Suprapubic skin (tissue), 4 donors: ENCODE data around the gene APEX1. TPM values are rescaled to one million over a fixed set of nuclear protein-coding genes. Genes with fewer than 3 reads are reported as not detected.

Experiments
- DNase-seq, 2 donors: peaks; one replicate each; pipeline ENCODE4 v3.0.0-alpha.2; 2019; ENCODE audit warnings: low spot score in 2 of 2
- H3K27ac ChIP-seq: fragments of 200-600 bp; sonication (generic); one replicate; pipeline ENCODE4 v1.5.1; 2019
- H3K27me3 ChIP-seq: fragments of 200-600 bp; sonication (generic); one replicate; pipeline ENCODE4 v1.5.1; 2019
- H3K36me3 ChIP-seq: fragments of 200-600 bp; sonication (generic); one replicate; pipeline ENCODE4 v1.5.1; 2019
- H3K4me1 ChIP-seq: fragments of 200-600 bp; sonication (generic); one replicate; pipeline ENCODE4 v1.5.1; 2019
- H3K4me3 ChIP-seq: fragments of 200-600 bp; sonication (generic); one replicate; pipeline ENCODE4 v1.5.1; 2019; ENCODE audit warnings: mild to moderate bottlenecking
- H3K9me3 ChIP-seq: fragments of 200-600 bp; sonication (generic); one replicate; pipeline ENCODE4 v1.5.1; 2019
- EP300 ChIP-seq: sonication (generic); formaldehyde crosslinking; IDR thresholded peaks from one replicate; pipeline ENCODE4 v1.6.1; 2017; ENCODE audit warnings: antibody characterized with exemption
- POLR2A ChIP-seq, 2 donors: fragments of 450-650 bp; IDR thresholded peaks; one replicate each; pipeline ENCODE4 v1.6.1; 2017; ENCODE audit warnings: antibody characterized with exemption in 2 of 2, mild to moderate bottlenecking in 2 of 2, moderate library complexity in 2 of 2
- POLR2AphosphoS5 ChIP-seq, 3 donors: sonication (generic); formaldehyde crosslinking; IDR thresholded peaks; one replicate each; pipeline ENCODE4 v1.6.1; 2017; ENCODE audit warnings: antibody characterized with exemption in 3 of 3
- WGBS: methylation state at CpG from one replicate; pipeline ENCODE4 v1.1.5; 2018; 5-methylcytosine and 5-hydroxymethylcytosine counted together
- total RNA-seq, 4 donors: library from RNA; depleted of rRNA; stranded (reverse); fragments of >200 nt; gene quantifications; one replicate each; pipeline ENCODE4 v1.1.0, GENCODE V29; 2016
- TF ChIP-seq, protein P1 (sequence below), 2 donors: fragments of 200-600 bp in 1 of 2; fragments of 450-650 bp in 1 of 2; sonication (generic) in 1 of 2; IDR thresholded peaks; one replicate each; pipeline ENCODE4 v1.5.1; 2016 to 2019; ENCODE audit warnings: antibody characterized with exemption in 2 of 2, mild to moderate bottlenecking in 1 of 2, moderate library complexity in 1 of 2

The APEX1 gene
- total RNA-seq, 4 donors from 2014 or later = 119 to 133 (median 129) TPM

DNA sequence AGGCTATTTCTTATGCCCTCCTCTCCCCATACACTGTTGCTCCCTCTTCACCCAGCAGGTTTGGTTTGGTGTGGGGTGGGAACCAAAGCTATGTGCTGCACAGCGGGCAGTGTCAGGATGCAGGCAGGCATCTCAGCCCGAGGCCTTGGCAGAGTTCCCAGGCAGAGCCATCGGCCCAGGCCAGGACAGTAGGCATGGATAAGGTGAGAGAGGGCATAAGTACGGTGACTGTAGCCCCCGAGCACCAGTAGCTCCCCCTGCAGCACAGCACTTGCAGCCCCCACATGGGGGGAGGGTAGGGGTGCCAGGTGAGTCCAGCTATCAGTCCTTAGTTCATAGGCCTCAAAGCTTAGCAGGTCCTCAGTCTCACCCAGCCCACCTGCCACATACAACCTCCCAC, 26.2 kb upstream of the APEX1 start:
- no peak for DNase-seq
- Histone ChIP-seq H3K4me3 (no peak overlapping the region), H3K4me1 (no peaks in the 10 kb centered on the region), H3K27me3 (no peaks in the 10 kb centered on the region), H3K36me3 (no peaks in the 10 kb centered on the region), H3K9me3 (no peaks in the 10 kb centered on the region), H3K27ac (no peak overlapping the region)
- WGBS = 64% methylated on average over 5 of the region's 5 CpGs
- TF ChIP-seq EP300 (no peak), POLR2AphosphoS5 (IDR thresholded peaks at IDR 0.05) (no peak), POLR2A (IDR thresholded peaks at IDR 0.05) (no peak)
- TF ChIP-seq, protein P1, sequence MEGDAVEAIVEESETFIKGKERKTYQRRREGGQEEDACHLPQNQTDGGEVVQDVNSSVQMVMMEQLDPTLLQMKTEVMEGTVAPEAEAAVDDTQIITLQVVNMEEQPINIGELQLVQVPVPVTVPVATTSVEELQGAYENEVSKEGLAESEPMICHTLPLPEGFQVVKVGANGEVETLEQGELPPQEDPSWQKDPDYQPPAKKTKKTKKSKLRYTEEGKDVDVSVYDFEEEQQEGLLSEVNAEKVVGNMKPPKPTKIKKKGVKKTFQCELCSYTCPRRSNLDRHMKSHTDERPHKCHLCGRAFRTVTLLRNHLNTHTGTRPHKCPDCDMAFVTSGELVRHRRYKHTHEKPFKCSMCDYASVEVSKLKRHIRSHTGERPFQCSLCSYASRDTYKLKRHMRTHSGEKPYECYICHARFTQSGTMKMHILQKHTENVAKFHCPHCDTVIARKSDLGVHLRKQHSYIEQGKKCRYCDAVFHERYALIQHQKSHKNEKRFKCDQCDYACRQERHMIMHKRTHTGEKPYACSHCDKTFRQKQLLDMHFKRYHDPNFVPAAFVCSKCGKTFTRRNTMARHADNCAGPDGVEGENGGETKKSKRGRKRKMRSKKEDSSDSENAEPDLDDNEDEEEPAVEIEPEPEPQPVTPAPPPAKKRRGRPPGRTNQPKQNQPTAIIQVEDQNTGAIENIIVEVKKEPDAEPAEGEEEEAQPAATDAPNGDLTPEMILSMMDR (IDR thresholded peaks at IDR 0.05) = no peak

DNA sequence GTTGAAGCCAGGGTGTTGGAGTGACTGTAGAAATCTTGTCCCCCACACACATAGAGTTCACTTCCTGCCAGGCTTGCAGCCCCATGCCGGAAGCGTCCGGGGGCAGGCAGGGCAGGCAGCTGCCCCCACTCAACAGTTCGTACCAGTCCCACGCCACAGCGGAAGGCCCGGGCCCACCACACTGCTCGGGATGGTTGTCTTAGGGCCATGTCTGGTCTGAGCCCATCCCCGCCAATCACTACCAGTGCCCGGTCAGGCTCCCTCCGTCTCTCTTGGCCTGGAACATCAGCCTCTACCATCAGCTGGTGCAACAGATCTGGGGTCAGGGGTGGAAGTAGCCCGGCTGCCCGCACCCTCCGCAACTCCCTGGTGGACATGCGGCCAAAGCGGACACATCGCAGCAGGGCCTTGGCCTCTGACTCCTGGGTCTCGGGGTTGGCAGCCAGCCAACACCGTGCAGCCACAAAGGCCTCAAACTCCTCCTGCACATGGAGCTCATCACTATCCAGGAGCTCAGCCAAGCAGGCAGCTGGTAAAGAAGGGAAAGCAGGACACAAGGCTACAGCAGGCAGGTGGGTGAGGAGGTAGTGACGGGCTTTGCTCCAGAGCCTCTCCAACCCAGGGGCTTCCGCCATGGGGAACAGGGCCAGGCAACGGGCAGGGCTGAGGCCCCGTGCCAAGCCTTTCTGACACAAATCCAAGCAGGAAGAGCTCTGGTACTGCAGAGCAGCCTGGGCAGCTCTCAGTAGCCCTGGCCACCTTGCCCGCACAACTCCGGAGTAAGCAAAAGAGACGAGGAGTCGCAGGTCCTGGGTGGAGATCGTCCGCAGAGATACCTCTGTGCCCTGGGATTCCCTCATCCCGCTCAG, 25.0 kb upstream of the APEX1 start:
- Histone ChIP-seq H3K4me3 (no peak overlapping the region), H3K36me3 (no peaks in the 10 kb centered on the region), H3K27me3 (peaks cover 3% of the 10 kb centered on the region), H3K27ac (no peak overlapping the region), H3K4me1 (peaks cover 1% of the 10 kb centered on the region), H3K9me3 (no peaks in the 10 kb centered on the region)
- TF ChIP-seq, protein P1 (IDR thresholded peaks at IDR 0.05) = no peak
- TF ChIP-seq POLR2A (IDR thresholded peaks at IDR 0.05) = no peak
- TF ChIP-seq EP300 = no peak
- no peak for TF ChIP-seq POLR2AphosphoS5 (IDR thresholded peaks at IDR 0.05)
- no peak for DNase-seq
- 61% methylated on average over 12 of the region's 30 CpGs for whole genome bisulfite sequencing

DNA sequence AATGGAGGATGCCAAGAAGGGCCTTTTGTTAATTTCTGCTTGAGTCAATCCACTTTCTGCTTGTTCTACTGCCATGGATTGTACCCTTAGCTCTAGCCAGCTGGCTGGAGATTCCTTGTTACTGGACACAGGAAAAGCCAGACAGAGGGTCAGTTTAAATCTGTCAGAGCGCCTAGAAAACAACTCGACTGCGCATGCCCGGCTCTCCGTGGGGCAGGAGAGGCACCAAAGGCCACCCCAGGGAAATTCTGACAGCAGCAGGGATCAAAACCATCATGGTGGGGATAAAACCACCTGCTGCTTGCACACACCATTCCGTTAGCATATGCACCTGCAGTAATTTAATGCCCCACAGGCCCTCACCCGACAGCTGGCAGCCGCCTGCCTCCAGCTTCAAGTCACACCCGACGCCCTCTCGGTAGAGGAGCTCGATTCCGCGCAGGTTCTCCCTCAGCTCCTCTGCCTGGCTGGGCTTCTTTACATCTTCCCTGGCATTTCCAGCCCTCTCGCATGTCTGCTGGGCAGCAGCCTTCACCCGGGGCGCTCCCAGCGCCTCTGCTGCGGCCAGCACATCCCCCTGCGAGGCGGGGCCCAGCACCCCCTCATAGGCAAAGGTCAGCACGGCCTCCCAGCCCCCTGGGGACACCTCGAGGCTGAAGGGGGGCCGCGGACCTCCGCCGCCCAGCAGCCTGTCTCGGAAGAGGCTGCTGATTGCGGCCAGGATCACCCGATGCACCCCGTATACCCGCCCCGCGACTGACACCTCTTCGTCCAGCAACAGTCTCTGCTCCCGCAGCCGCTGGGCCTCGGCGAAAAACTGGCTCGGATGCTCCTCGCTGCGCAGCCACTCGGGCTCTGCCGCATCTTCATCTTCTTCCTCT, 20.1 kb upstream of the APEX1 start:
- Histone ChIP-seq H3K27me3 (peaks cover 11% of the 10 kb centered on the region), H3K36me3 (no peaks in the 10 kb centered on the region), H3K9me3 (no peaks in the 10 kb centered on the region), H3K27ac (no peak overlapping the region), H3K4me3 (peak overlapping the region; percentile 32), H3K4me1 (peaks cover 7% of the 10 kb centered on the region)
- DNase-seq = no peak
- no peak for TF ChIP-seq POLR2AphosphoS5 (IDR thresholded peaks at IDR 0.05)
- TF ChIP-seq POLR2A (IDR thresholded peaks at IDR 0.05) = no peak
- no peak for TF ChIP-seq EP300
- TF ChIP-seq, protein P1 (IDR thresholded peaks at IDR 0.05) = no peak
- WGBS = 33% methylated on average over 15 of the region's 44 CpGs

DNA sequence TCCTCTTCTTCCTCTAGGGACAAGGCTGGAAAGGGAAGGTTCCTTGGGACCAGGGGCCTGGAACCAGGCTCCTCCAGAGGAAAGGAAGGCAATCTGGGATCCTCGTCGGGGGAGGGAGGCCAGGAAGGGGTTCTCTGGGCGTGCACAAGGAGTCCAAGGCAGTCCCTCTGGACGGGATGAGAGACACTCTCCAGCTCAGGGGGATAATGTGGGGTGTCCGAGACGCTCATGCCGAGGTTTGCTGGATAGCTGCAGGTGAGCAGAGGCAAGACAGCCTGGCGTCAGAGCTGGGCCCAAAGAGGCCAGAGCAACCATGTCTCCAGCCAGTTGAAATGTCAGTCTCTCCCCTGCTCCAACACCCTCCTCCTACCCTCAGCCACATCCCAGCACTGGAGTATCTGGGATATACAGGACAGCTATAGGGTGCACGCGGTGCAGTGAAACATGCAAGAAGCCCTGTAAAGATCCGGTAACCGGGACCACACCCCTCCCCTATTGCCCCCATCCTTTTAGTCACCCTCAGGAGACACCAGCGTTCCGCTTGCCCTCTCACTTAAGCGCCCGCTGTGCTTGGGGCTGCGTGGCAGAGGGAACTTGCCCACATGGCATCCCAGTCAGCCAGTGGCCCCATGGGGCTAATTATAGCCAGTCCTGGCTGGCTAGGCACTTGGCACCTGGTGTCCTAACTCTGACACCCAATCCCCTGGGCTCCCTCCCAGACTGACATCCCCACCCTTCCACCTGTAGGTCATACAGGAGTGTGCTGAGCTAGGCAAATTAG, 19.3 kb upstream of the APEX1 start, which contains the start of gene KLHL33:
TSS of gene KLHL33 (minus strand) at position 585 of the 781 bp plus-strand sequence. CDS start at position 230, 355 bp downstream.
- 83% methylated on average over 14 of the region's 17 CpGs for WGBS
- Histone ChIP-seq H3K4me3 (peak within 1 kb of the TSS; percentile 32), H3K9me3 (no peaks in the 10 kb centered on the region), H3K27ac (no peak within 1 kb of the TSS), H3K27me3 (peaks cover 11% of the 10 kb centered on the region), H3K4me1 (peaks cover 7% of the 10 kb centered on the region), H3K36me3 (no peaks in the 10 kb centered on the region)
- TF ChIP-seq, protein P1 (IDR thresholded peaks at IDR 0.05) = no peak
- TF ChIP-seq EP300 = no peak
- no peak for DNase-seq
